Lung (tissue), 12 donors: ENCODE data around the gene RGS5. TPM values are rescaled to one million over a fixed set of nuclear protein-coding genes. Genes with fewer than 3 reads are reported as not detected.

ENCODE experiments used
- ATAC-seq: fragments of 200-7000 bp; cut with Tn5 transposase; one replicate; pipeline ENCODE4 v1.9.1; 2020; ENCODE audit warnings: moderate number of reproducible peaks; ENCODE audit not compliant: insufficient read depth, low FRiP score
- DNase-seq, 3 donors: peaks; one replicate each; pipeline ENCODE4 v3.0.0-alpha.2; 2013 to 2017
- H3K27ac ChIP-seq, 2 donors: one replicate each; pipeline ENCODE4 v1.5.1; 2013; ENCODE audit warnings: mild to moderate bottlenecking in 2 of 2, moderate library complexity in 2 of 2, control low read depth in 1 of 2, inconsistent platforms in 1 of 2, low read depth in 1 of 2, low read length in 1 of 2
- H3K27me3 ChIP-seq, 3 donors: one replicate each; pipeline ENCODE4 v1.5.1; 2013; ENCODE audit warnings: low read length in 2 of 3; ENCODE audit not compliant: control insufficient read depth in 3 of 3, insufficient read depth in 3 of 3
- H3K36me3 ChIP-seq, 4 donors: one replicate each; pipeline ENCODE4 v1.5.1; 2013; ENCODE audit warnings: low read length in 4 of 4, mild to moderate bottlenecking in 1 of 4, moderate library complexity in 1 of 4; ENCODE audit not compliant: control insufficient read depth in 4 of 4, insufficient read depth in 4 of 4
- H3K4me1 ChIP-seq, 5 donors: one replicate each; pipeline ENCODE4 v1.5.1; 2013; ENCODE audit warnings: low read length in 5 of 5, mild to moderate bottlenecking in 2 of 5, moderate library complexity in 1 of 5; ENCODE audit not compliant: control insufficient read depth in 5 of 5, insufficient read depth in 5 of 5
- H3K4me3 ChIP-seq: one replicate; pipeline ENCODE4 v1.5.1; 2013; ENCODE audit warnings: mild to moderate bottlenecking, control low read depth, moderate library complexity
- H3K9ac ChIP-seq, 2 donors: one replicate each; pipeline ENCODE4 v1.5.1; 2013; ENCODE audit warnings: low read length in 2 of 2, control low read depth in 1 of 2; ENCODE audit not compliant: insufficient read depth in 1 of 2
- H3K9me3 ChIP-seq, 4 donors: one replicate each; pipeline ENCODE4 v1.5.1; 2013; ENCODE audit warnings: low read length in 3 of 4, mild to moderate bottlenecking in 1 of 4, moderate library complexity in 1 of 4; ENCODE audit not compliant: control insufficient read depth in 4 of 4, insufficient read depth in 3 of 4
- WGBS, 2 donors: extraction: QIAGEN DNeasy Blood & Tissue Kit; methylation state at CpG; one replicate each; pipeline ENCODE4 v1.1.7; 2013; 5-methylcytosine and 5-hydroxymethylcytosine counted together
- polyA plus RNA-seq, 2 donors: library from polyadenylated mRNA; stranded (reverse); fragments of 200-250 nt; gene quantifications; one replicate each; pipeline ENCODE4 v1.2.1, GENCODE V29; 2013
- total RNA-seq, 2 donors: library from RNA; depleted of rRNA in 1 of 2; stranded (reverse); fragments of >200 nt in 1 of 2; gene quantifications; one replicate each; pipeline ENCODE4 v1.2.1, GENCODE V29; 2014 to 2021
- TF ChIP-seq, protein P1 (sequence below): IDR thresholded peaks from 2 replicates; pipeline ENCODE4 v1.5.1; 2012; ENCODE audit warnings: mild to moderate bottlenecking; ENCODE audit errors: control extremely low read depth, extremely low read depth
- donor health status: control.
- donor health status: control.
- donor health status: Bipolar disorder and iron deficiency.
- donor health status: healthy.
- donor health status: DM: yes; HTN: yes; CAD: no.

Gene RGS5
- total and polyA plus RNA-seq, 4 donors = 10.3 to 77.2 (median 43.5) TPM

DNA sequence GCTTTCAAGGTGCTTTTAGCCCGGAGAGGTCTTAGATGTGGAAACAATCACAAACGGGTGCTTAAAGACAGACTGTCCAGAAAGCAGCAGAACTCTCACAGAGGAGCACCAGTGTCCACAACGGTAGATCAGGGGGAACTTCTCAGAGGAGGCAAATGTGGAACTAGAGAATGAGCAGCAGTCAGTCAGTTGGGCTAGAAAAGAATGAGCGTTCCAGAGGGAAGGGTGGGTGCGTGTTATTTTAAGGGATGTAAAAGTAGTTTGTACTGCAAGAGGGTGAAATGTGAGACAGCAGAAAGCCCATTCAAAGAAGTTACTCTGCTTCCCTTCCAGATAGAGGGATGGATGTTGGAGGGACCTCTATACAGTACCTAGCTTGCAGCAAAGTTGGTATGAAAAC lies 30.9 kb downstream of the RGS5 start:
- no peak for DNase-seq
- Histone ChIP-seq H3K27ac (peak overlapping the region in 1 of 2 donors; percentile 1), H3K4me3 (no peak overlapping the region), H3K9me3 (no peaks in the 10 kb centered on the region), H3K36me3 (no peaks in the 10 kb centered on the region), H3K9ac (no peak overlapping the region), H3K4me1 (peaks cover 0 to 19% (median 0%) of the 10 kb centered on the region in 5 donors), H3K27me3 (no peaks in the 10 kb centered on the region)
- WGBS, 2 donors = 51 to 67% methylated on average over 5 of the region's 5 CpGs
- TF ChIP-seq, protein P1, sequence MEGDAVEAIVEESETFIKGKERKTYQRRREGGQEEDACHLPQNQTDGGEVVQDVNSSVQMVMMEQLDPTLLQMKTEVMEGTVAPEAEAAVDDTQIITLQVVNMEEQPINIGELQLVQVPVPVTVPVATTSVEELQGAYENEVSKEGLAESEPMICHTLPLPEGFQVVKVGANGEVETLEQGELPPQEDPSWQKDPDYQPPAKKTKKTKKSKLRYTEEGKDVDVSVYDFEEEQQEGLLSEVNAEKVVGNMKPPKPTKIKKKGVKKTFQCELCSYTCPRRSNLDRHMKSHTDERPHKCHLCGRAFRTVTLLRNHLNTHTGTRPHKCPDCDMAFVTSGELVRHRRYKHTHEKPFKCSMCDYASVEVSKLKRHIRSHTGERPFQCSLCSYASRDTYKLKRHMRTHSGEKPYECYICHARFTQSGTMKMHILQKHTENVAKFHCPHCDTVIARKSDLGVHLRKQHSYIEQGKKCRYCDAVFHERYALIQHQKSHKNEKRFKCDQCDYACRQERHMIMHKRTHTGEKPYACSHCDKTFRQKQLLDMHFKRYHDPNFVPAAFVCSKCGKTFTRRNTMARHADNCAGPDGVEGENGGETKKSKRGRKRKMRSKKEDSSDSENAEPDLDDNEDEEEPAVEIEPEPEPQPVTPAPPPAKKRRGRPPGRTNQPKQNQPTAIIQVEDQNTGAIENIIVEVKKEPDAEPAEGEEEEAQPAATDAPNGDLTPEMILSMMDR = no peak
- no peak for ATAC-seq

DNA sequence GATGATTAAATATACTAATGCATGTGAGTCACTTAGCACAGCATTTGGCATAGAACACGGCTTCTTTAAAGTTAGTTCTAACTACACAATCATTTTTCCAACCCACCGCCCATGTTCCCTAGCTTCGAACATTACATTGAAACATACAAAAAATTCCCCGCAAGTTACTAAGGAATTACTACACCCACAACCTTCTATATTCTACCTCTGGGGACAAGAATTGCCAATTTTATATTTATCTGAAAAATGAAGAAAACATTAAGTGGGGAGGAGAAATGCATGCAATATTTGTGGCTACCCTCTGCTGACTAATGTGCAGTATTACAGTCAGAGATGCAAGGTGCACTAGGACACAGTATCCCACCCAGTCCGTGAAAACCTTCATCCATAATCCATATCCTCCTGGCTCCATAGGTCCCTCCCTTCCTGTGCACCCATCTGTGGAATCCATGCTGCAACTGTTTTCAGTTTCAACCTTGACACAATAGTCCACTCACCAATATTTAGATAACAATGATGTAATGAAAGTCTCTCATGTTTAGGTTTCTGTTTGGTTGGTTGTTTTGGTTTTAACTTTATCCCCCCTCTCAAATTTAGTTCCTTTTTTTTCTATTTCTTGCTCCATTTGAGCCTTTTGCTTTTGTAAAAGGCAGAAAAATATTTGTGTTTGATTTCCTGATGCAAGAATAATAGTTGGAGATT lies 31.6 kb downstream of the RGS5 start:
- no peaks in the 10 kb centered on the region for H3K36me3 ChIP-seq

DNA sequence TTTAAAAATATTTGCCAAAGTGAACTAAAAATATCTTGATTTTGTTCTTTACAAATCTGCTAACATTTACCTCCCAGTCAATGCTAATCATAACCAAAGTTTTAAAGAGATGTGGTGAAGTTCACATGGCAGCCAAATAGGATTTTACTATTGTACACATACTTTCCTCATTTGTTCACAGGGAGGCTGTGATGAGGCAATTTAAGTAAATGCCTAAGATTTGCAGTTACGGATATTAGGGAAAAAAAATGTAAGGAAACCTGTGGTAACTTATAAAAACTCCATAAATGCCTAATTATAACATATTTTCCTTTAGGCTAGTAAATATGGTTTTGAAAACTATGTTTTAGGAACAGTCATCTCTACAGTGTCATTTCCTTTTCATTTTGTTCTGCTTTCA lies 32.4 kb downstream of the RGS5 start:
- no peaks in the 10 kb centered on the region for H3K27me3 ChIP-seq

More for the DNA sequence above, 31.6 kb downstream of the RGS5 start:
- Histone ChIP-seq H3K9ac (no peak overlapping the region), H3K4me3 (no peak overlapping the region), H3K4me1 (peaks cover 0 to 22% (median 0%) of the 10 kb centered on the region in 5 donors), H3K27me3 (no peaks in the 10 kb centered on the region), H3K9me3 (no peaks in the 10 kb centered on the region), H3K27ac (no peak overlapping the region)
- no peak for DNase-seq
- ATAC-seq = no peak
- WGBS, 2 donors = 80 to 87% methylated on average over 5 of the region's 5 CpGs
- TF ChIP-seq, protein P1 = no peak

More for the DNA sequence above, 32.4 kb downstream of the RGS5 start:
- H3K4me1 ChIP-seq = peaks cover 0 to 22% (median 0%) of the 10 kb centered on the region in 5 donors
- DNase-seq (no peak), ATAC-seq (no peak)
- TF ChIP-seq, protein P1 = no peak
- no peak overlapping the region for H3K9ac ChIP-seq
- H3K4me3 ChIP-seq = no peak overlapping the region
- no peak overlapping the region for H3K27ac ChIP-seq
- H3K9me3 ChIP-seq = no peaks in the 10 kb centered on the region
- WGBS, 2 donors = 83 to 88% methylated on average over 1 of the region's 1 CpG
- H3K36me3 ChIP-seq = no peaks in the 10 kb centered on the region
